ENCODE data around the gene SLC9B2.
A peak's percentile ranks its signal among the peaks of the same experiment; 100 is the strongest.

SLC9B2 gene

GRCh38 chr4:103076747-103077347 is at the start of gene SLC9B2:
SLC9B2 (minus strand) TSS chr4:103076761; CDS start chr4:103067550, 9,211 bp downstream.
- CTCF ChIA-PET: interaction anchor here (0.7 to 3.0 kb wide), 5 partner anchors 13 to 646 kb away, joined by 3 to 16 read pairs (median 4); no protein-coding TSS in a partner anchor
- H3K4me3 Mint-ChIP-seq: peak within 1 kb of the TSS; percentile 98
- no peaks in the 10 kb centered on the region for H3K9me3 Mint-ChIP-seq
- H3K36me3 Mint-ChIP-seq: peaks cover 27% of the 10 kb centered on the region
- no peak for DNase-seq
- H3K27me3 Mint-ChIP-seq: no peaks in the 10 kb centered on the region
- peak within 1 kb of the TSS; percentile 99 for H3K27ac Mint-ChIP-seq
- peaks cover 52% of the 10 kb centered on the region for H3K4me1 Mint-ChIP-seq

- H3K27ac Mint-ChIP-seq: no peak overlapping the region
- peaks cover 77% of the 10 kb centered on the region for H3K36me3 Mint-ChIP-seq
Measured at GRCh38 chr4:103126126-103126525, 49.6 kb upstream of the SLC9B2 start.

GRCh38 chr4:103123114-103123513 is 46.6 kb upstream of the SLC9B2 start:
- CTCF ChIA-PET: interaction anchor here (1.0 kb wide), 1 partner anchor 23 kb away, joined by 3 read pairs; the partner anchor contains the start of gene BDH2
- H3K4me1 Mint-ChIP-seq: no peaks in the 10 kb centered on the region
- H3K9me3 Mint-ChIP-seq: peaks cover 6% of the 10 kb centered on the region
- DNase-seq: no peak
- no peak overlapping the region for H3K27ac Mint-ChIP-seq
- H3K27me3 Mint-ChIP-seq: no peaks in the 10 kb centered on the region
- H3K4me3 Mint-ChIP-seq: no peak overlapping the region
- H3K36me3 Mint-ChIP-seq: peaks cover 65% of the 10 kb centered on the region

More at GRCh38 chr4:103126126-103126525, 49.6 kb upstream of the SLC9B2 start:
- Mint-ChIP-seq H3K4me3 (no peak overlapping the region), H3K4me1 (no peaks in the 10 kb centered on the region), H3K9me3 (peaks cover 11% of the 10 kb centered on the region), H3K27me3 (no peaks in the 10 kb centered on the region)
- DNase-seq: no peak
- CTCF ChIA-PET: no interaction called here

- Mint-ChIP-seq H3K36me3 (peaks cover 33% of the 10 kb centered on the region), H3K4me1 (no peaks in the 10 kb centered on the region), H3K27ac (no peak overlapping the region), H3K27me3 (no peaks in the 10 kb centered on the region), H3K9me3 (no peaks in the 10 kb centered on the region), H3K4me3 (no peak overlapping the region)
- CTCF ChIA-PET: no interaction called here
- DNase-seq: no peak
Measured at GRCh38 chr4:103118166-103118565, 41.6 kb upstream of the SLC9B2 start.

GRCh38 chr4:103111598-103111997 is 35.0 kb upstream of the SLC9B2 start:
- CTCF ChIA-PET: interaction anchor here (1.0 kb wide), 1 partner anchor 11 kb away, joined by 3 read pairs; no protein-coding TSS in a partner anchor
- Mint-ChIP-seq H3K27ac (no peak overlapping the region), H3K9me3 (no peaks in the 10 kb centered on the region), H3K4me1 (no peaks in the 10 kb centered on the region), H3K27me3 (no peaks in the 10 kb centered on the region), H3K4me3 (no peak overlapping the region), H3K36me3 (peaks cover 44% of the 10 kb centered on the region)
- DNase-seq: no peak

GRCh38 chr4:103108542-103108941 is 32.0 kb upstream of the SLC9B2 start:
- Mint-ChIP-seq H3K27me3 (no peaks in the 10 kb centered on the region), H3K36me3 (peaks cover 48% of the 10 kb centered on the region), H3K27ac (no peak overlapping the region), H3K4me3 (no peak overlapping the region), H3K9me3 (no peaks in the 10 kb centered on the region), H3K4me1 (peaks cover 4% of the 10 kb centered on the region)
- DNase-seq: no peak
- CTCF ChIA-PET: interaction anchor here (1.5 kb wide), 1 partner anchor 9 kb away, joined by 5 read pairs; the partner anchor contains the start of gene BDH2

GRCh38 chr4:103105558-103106356 is 29.2 kb upstream of the SLC9B2 start:
- H3K36me3 Mint-ChIP-seq: peaks cover 44% of the 10 kb centered on the region
- CTCF ChIA-PET: no interaction called here
- no peaks in the 10 kb centered on the region for H3K9me3 Mint-ChIP-seq
- peaks cover 4% of the 10 kb centered on the region for H3K4me1 Mint-ChIP-seq
- DNase-seq: no peak
- H3K4me3 Mint-ChIP-seq: no peak overlapping the region
- H3K27me3 Mint-ChIP-seq: no peaks in the 10 kb centered on the region
- no peak overlapping the region for H3K27ac Mint-ChIP-seq

GRCh38 chr4:103104886-103105285 is 28.3 kb upstream of the SLC9B2 start:
- Mint-ChIP-seq H3K9me3 (no peaks in the 10 kb centered on the region), H3K4me1 (peaks cover 4% of the 10 kb centered on the region), H3K27ac (no peak overlapping the region), H3K27me3 (no peaks in the 10 kb centered on the region), H3K36me3 (peaks cover 36% of the 10 kb centered on the region), H3K4me3 (no peak overlapping the region)
- no peak for DNase-seq
- CTCF ChIA-PET: no interaction called here

GRCh38 chr4:103100691-103101090 is 24.1 kb upstream of the SLC9B2 start:
- Mint-ChIP-seq H3K36me3 (peaks cover 4% of the 10 kb centered on the region), H3K27me3 (no peaks in the 10 kb centered on the region), H3K27ac (no peak overlapping the region), H3K4me3 (no peak overlapping the region), H3K9me3 (no peaks in the 10 kb centered on the region), H3K4me1 (peaks cover 23% of the 10 kb centered on the region)
- no peak for DNase-seq
- CTCF ChIA-PET: interaction anchor here (1.0 to 3.0 kb wide), 7 partner anchors 10 to 758 kb away, joined by 3 to 31 read pairs (median 4); no protein-coding TSS in a partner anchor

GRCh38 chr4:103099691-103100392 is 23.3 kb upstream of the SLC9B2 start, which contains the start of gene BDH2:
BDH2 (minus strand) TSS chr4:103099834; CDS start chr4:103096254, 3,580 bp downstream.
- CTCF ChIA-PET: interaction anchor here (0.7 to 3.0 kb wide), 19 partner anchors 9 to 479 kb away, joined by 3 to 31 read pairs (median 4); partner anchors contain the start of gene SLC9B1
- Mint-ChIP-seq H3K4me1 (peaks cover 23% of the 10 kb centered on the region), H3K36me3 (peaks cover 1% of the 10 kb centered on the region), H3K9me3 (no peaks in the 10 kb centered on the region), H3K4me3 (peak within 1 kb of the TSS; percentile 78), H3K27ac (peak within 1 kb of the TSS; percentile 78), H3K27me3 (no peaks in the 10 kb centered on the region)
- DNase-seq: peak; percentile 54

- H3K36me3 Mint-ChIP-seq: peaks cover 1% of the 10 kb centered on the region
- no peak for DNase-seq
- no peaks in the 10 kb centered on the region for H3K27me3 Mint-ChIP-seq
- peak overlapping the region; percentile 78 for H3K4me3 Mint-ChIP-seq
- CTCF ChIA-PET: interaction anchor here (0.5 to 3.0 kb wide), 18 partner anchors 8 to 466 kb away, joined by 3 to 31 read pairs (median 4); partner anchors contain the start of gene SLC9B1
- peak overlapping the region; percentile 78 for H3K27ac Mint-ChIP-seq
- peaks cover 23% of the 10 kb centered on the region for H3K4me1 Mint-ChIP-seq
- H3K9me3 Mint-ChIP-seq: no peaks in the 10 kb centered on the region
Measured at GRCh38 chr4:103098756-103099440, 22.3 kb upstream of the SLC9B2 start.

- no peak for DNase-seq
- no peaks in the 10 kb centered on the region for H3K27me3 Mint-ChIP-seq
- H3K4me3 Mint-ChIP-seq: peak overlapping the region; percentile 78
- H3K4me1 Mint-ChIP-seq: peaks cover 23% of the 10 kb centered on the region
- CTCF ChIA-PET: interaction anchor here (0.6 to 1.3 kb wide), 3 partner anchors 9 to 428 kb away, joined by 3 to 5 read pairs (median 4); no protein-coding TSS in a partner anchor
- H3K36me3 Mint-ChIP-seq: no peaks in the 10 kb centered on the region
- no peak overlapping the region for H3K27ac Mint-ChIP-seq
- no peaks in the 10 kb centered on the region for H3K9me3 Mint-ChIP-seq
Measured at GRCh38 chr4:103098341-103098740, 21.8 kb upstream of the SLC9B2 start.

GRCh38 chr4:103097112-103097511 is 20.6 kb upstream of the SLC9B2 start:
- DNase-seq: no peak
- Mint-ChIP-seq H3K4me1 (peaks cover 35% of the 10 kb centered on the region), H3K27ac (no peak overlapping the region), H3K4me3 (no peak overlapping the region), H3K36me3 (no peaks in the 10 kb centered on the region), H3K9me3 (no peaks in the 10 kb centered on the region), H3K27me3 (no peaks in the 10 kb centered on the region)
- CTCF ChIA-PET: no interaction called here

Data from activated naive CD4-positive, alpha-beta T cell treated with anti-CD3 and anti-CD28 coated beads, Interleukin-2, amount 10 ng/mL, durations not matched to agents 7 days and 5 days (primary cell).